ENCODE measurements around the gene PMIS2.

The PMIS2 gene

DNA sequence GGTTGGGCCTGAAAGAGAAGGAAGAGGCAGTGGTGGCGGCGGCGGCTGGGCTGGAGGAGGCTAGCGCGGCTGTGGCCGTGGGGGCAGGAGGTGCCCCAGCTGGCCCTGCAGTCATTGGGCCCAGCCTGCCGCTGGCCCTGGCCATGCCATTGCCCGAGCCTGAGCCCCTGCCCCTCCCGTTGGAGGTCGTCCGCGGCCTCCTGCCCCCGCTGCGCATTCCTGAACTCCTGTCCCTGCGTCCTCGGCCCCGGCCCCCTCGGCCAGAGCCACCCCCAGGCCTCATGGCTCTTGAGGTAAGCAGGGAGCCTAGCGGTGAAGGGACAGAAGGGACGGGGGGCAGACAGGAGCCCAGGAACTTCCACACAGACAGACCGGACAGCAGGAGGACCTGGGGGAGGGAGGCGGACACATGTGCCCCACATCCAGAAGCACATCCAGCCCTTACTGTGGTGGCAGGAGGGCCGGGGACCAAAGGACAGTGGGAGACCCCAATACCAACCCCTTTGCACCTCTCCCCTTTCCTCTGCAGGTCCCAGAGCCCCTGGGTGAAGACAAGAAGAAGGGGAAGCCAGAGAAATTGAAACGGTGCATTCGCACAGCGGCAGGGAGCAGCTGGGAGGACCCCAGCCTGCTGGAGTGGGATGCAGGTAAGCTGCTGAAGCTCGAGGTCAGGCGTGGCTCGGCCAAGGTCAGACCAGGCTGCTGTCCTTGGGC lies 47.9 kb downstream of the PMIS2 start:
- no peak for DNase-seq

DNA sequence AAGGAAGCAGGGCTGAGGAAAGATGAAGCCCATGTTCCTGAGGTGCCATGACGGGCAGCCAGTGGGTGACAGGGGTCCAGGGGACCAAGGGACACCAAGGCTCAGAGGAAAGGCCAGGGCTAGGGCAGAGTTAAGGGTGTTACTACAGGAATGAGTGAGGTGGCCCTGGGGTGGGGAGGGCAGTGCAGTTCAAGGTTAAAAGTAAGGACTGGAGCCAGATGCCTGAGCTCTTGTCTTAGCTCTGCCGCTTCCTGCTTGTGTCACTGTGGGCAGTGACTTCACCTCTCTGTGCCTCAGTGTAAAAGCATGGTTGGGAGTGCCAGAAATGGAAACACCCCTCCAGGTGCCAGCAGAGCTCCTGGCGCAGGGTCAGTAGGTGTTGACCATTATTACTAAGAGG lies 50.7 kb downstream of the PMIS2 start:
- DNase-seq = no peak
